ENCODE data around the gene CDH23.

The CDH23 gene

GRCh38 chr10:71742301-71743088 lies 345.8 kb downstream of the CDH23 start:
- in situ Hi-C loops (cut with HindIII; ENCODE audit: low sequenced_read_pairs) = no loop called here

GRCh38 chr10:71743089-71743838 lies 346.5 kb downstream of the CDH23 start:
- in situ Hi-C loops (cut with HindIII; ENCODE audit: low sequenced_read_pairs) = no loop called here

- in situ Hi-C loops (cut with HindIII; ENCODE audit: low sequenced_read_pairs) = no loop called here
These were observed 347.1 kb downstream of the CDH23 start for GRCh38 chr10:71743866-71744265.

- in situ Hi-C loops (cut with HindIII; ENCODE audit: low sequenced_read_pairs) = no loop called here
These were observed 348.4 kb downstream of the CDH23 start for GRCh38 chr10:71744897-71745663.

GRCh38 chr10:71745664-71746250 lies 349.0 kb downstream of the CDH23 start:
- in situ Hi-C loops (cut with HindIII; ENCODE audit: low sequenced_read_pairs) = no loop called here

GRCh38 chr10:71746344-71747037 lies 349.8 kb downstream of the CDH23 start:
- in situ Hi-C loops (cut with HindIII; ENCODE audit: low sequenced_read_pairs) = no loop called here

- in situ Hi-C loops (cut with HindIII; ENCODE audit: low sequenced_read_pairs) = no loop called here
These were observed 350.4 kb downstream of the CDH23 start for GRCh38 chr10:71747039-71747531.

- in situ Hi-C loops (cut with HindIII; ENCODE audit: low sequenced_read_pairs) = no loop called here
These were observed 351.1 kb downstream of the CDH23 start for GRCh38 chr10:71747551-71748523.

- in situ Hi-C loops (cut with HindIII; ENCODE audit: low sequenced_read_pairs) = no loop called here
These were observed 352.0 kb downstream of the CDH23 start for GRCh38 chr10:71748671-71749191.

GRCh38 chr10:71749396-71749795 lies 352.7 kb downstream of the CDH23 start:
- in situ Hi-C loops (cut with HindIII; ENCODE audit: low sequenced_read_pairs) = no loop called here

- in situ Hi-C loops (cut with HindIII; ENCODE audit: low sequenced_read_pairs) = no loop called here
These were observed 353.6 kb downstream of the CDH23 start for GRCh38 chr10:71750124-71750841.

- in situ Hi-C loops (cut with HindIII; ENCODE audit: low sequenced_read_pairs) = no loop called here
These were observed 354.3 kb downstream of the CDH23 start for GRCh38 chr10:71750986-71751385.

GRCh38 chr10:71751515-71752224 lies 354.9 kb downstream of the CDH23 start:
- in situ Hi-C loops (cut with HindIII; ENCODE audit: low sequenced_read_pairs) = no loop called here

- in situ Hi-C loops (cut with HindIII; ENCODE audit: low sequenced_read_pairs) = no loop called here
These were observed 355.8 kb downstream of the CDH23 start for GRCh38 chr10:71752391-71753090.

GRCh38 chr10:71753091-71753959 lies 356.6 kb downstream of the CDH23 start:
- in situ Hi-C loops (cut with HindIII; ENCODE audit: low sequenced_read_pairs) = no loop called here

GRCh38 chr10:71753960-71754505 lies 357.3 kb downstream of the CDH23 start:
- in situ Hi-C loops (cut with HindIII; ENCODE audit: low sequenced_read_pairs) = no loop called here
